SK-N-MC (cell line): ENCODE results near the gene FER.

Source experiments
- EZH2 ChIP-seq: fragments of 200-600 bp; sonication (generic); IDR thresholded peaks from one replicate; pipeline ENCODE4 v1.6.1; 2017; ENCODE audit warnings: antibody characterized with exemption
- FOXP2 ChIP-seq: optimal IDR thresholded peaks from 2 replicates; pipeline ENCODE3; 2011; ENCODE audit warnings: mild to moderate bottlenecking, moderate library complexity; ENCODE audit not compliant: insufficient read depth; ENCODE audit errors: extremely low read length, control extremely low read depth
- POLR2AphosphoS5 ChIP-seq: IDR thresholded peaks from 2 replicates; pipeline ENCODE4 v1.6.1; 2012; ENCODE audit warnings: mild to moderate bottlenecking, low read depth, low read length, borderline replicate concordance

DNA sequence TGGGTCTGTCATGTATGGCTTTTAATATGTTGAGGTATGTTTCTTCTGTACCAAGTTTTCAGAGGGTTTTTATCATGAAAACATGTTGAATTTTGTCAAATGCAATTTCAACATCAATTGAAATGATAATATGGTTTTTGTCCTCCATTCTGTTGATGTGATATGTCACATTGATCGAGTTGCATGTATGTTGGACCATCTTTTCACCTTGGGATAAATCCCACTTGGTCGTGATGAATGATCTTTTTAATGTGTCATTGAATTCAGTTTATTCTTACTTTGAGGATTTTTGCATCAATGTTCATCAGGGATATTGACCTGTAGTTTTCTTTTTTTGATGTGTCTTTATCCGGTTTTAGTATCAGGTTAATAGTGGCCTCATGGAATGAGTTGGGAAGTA, 373.5 kb downstream of the FER start:
- TF ChIP-seq EZH2, result no peak
- no peak for TF ChIP-seq POLR2AphosphoS5
- TF ChIP-seq FOXP2, result no peak
